ENCODE measurements around the gene ISG15. TPM values are rescaled to one million over a fixed set of nuclear protein-coding genes. Genes with fewer than 3 reads are reported as not detected.
A peak's percentile ranks its signal among the peaks of the same experiment; 100 is the strongest.

The ISG15 gene
- total RNA-seq, 1 experiment from 2014 or later = 63.1 TPM

DNA sequence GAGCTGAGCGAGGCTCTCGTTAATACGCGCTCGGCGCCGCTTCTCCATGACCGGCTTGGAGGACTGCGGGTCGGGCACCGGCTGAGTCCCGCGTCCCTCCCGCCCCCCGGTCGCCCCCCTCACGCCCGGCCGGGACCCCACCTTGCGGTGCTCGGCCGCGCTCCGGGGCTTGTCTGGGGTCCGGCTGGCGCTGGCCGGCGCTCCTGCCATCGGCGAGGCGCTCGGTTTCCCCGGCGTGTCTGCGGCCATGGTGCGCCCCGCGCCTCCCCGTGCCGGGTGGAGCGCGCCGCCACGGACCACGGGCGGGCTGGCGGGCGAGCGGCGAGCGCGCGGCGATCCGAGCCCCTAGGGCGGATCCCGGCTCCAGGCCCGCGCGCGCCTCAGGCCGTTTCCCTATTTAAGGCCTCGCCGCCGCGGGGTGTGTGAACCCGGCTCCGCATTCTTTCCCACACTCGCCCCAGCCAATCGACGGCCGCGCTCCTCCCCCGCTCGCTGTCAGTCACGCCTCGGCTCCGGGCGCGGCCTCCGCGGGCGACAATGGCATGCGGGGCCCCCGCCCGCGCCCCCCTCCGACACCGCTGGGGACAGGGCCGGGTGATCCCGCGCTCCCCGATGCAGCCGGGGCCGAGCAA, 13.5 kb upstream of the ISG15 start, which contains the start of gene HES4:
HES4 (minus strand) TSS at position 373 of the 632 bp plus-strand sequence; CDS start at position 249, 124 bp downstream.
- DNase-seq = peak; percentile 95
- Mint-ChIP-seq H3K4me3 (ENCODE audit: unreplicated experiment) (peak within 1 kb of the TSS; percentile 79), H3K4me1 (ENCODE audit: low read depth, unreplicated experiment) (peaks cover 5% of the 10 kb centered on the region), H3K27ac (ENCODE audit: unreplicated experiment) (peak within 1 kb of the TSS; percentile 96), H3K9me3 (ENCODE audit: unreplicated experiment) (no peaks in the 10 kb centered on the region), H3K36me3 (ENCODE audit: insufficient read depth, unreplicated experiment) (peaks cover 45% of the 10 kb centered on the region), H3K27me3 (ENCODE audit: insufficient read depth, unreplicated experiment) (no peaks in the 10 kb centered on the region)
- no peak for TF ChIP-seq CTCF (IDR thresholded peaks at IDR 0.05; ENCODE audit: insufficient read depth in 1 of 2, low read depth in 1 of 2, low read length in 1 of 2, severe bottlenecking in 1 of 2, unreplicated experiment in 1 of 2)
- H3K27me3 ChIP-seq (replicated peaks; ENCODE audit: control insufficient read depth, insufficient read depth, low read length) = no peaks in the 10 kb centered on the region
- no peaks in the 10 kb centered on the region for H3K36me3 ChIP-seq (ENCODE audit: control insufficient read depth, insufficient read depth, low read length)
- POLR2A ChIA-PET = interaction anchor here (0.7 to 3.0 kb wide), 2 partner anchors 18 to 20 kb away, joined by 3 to 16 read pairs; partner anchors contain the start of genes AGRN and PERM1
- CTCF ChIA-PET = no interaction called here
- no peaks in the 10 kb centered on the region for H3K9me3 ChIP-seq
- peaks cover 40% of the 10 kb centered on the region for H3K4me1 ChIP-seq
- BruUV-seq (replicated peaks) = TSS peak; percentile 61
- intact Hi-C loops (cut with micrococcal nuclease; ENCODE audit: unreplicated experiment) = loop anchor here (2.0 to 5.0 kb wide), 2 partner anchors 19 to 72 kb away; partner anchors contain the start of gene RNF223
- peak within 1 kb of the TSS; percentile 87 for H3K4me3 ChIP-seq (ENCODE audit: low read depth, low read length)

DNA sequence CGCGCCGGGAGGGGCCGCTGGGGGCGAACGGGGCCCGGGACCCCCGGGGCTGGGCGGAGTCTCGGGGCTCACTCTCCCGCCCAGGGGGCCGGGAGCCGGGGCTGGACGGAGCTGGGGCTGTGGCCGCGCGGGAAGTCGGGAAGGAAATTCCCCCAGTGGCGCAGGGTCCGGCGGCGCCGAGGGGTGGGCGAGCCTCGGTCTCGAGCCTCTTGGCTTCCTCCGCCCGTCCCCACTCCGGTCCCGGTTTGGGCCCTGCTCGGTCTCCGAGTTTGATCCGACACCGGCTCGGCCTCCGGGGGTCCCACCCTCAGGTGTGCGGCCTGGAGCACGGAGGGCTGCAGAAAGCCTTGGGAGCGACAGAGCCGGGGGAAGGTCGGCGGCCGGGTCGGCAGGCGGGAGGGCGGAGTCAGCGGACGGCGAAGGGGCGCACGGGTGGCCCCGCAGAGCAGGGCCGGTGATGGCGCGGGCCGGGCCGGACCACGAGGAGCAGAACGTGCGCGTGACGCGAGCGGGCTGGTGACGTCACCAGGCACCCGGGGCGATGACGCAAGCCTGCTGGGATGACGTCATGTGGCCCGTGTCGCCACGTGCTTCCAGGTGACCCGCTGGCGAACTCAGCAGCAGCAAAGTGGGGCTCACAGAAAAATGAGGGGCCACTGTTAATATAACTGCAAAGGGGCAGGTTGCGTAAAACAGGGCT, 12.8 kb upstream of the ISG15 start:
- Histone ChIP-seq H3K36me3 (ENCODE audit: control insufficient read depth, insufficient read depth, low read length) (no peaks in the 10 kb centered on the region), H3K4me1 (peaks cover 44% of the 10 kb centered on the region), H3K27me3 (replicated peaks; ENCODE audit: control insufficient read depth, insufficient read depth, low read length) (no peaks in the 10 kb centered on the region), H3K4me3 (ENCODE audit: low read depth, low read length) (peak overlapping the region; percentile 87), H3K9me3 (no peaks in the 10 kb centered on the region)
- Mint-ChIP-seq H3K27ac (ENCODE audit: unreplicated experiment) (peak overlapping the region; percentile 96), H3K4me1 (ENCODE audit: low read depth, unreplicated experiment) (peaks cover 11% of the 10 kb centered on the region), H3K27me3 (ENCODE audit: insufficient read depth, unreplicated experiment) (no peaks in the 10 kb centered on the region), H3K36me3 (ENCODE audit: insufficient read depth, unreplicated experiment) (peaks cover 47% of the 10 kb centered on the region), H3K4me3 (ENCODE audit: unreplicated experiment) (peak overlapping the region; percentile 79), H3K9me3 (ENCODE audit: unreplicated experiment) (no peaks in the 10 kb centered on the region)
- ChIA-PET CTCF (interaction anchor here (1.5 kb wide), 1 partner anchor 13 kb away, joined by 5 read pairs; the partner anchor contains the start of gene ISG15), POLR2A (interaction anchor here (0.7 to 3.0 kb wide), 2 partner anchors 19 kb away, joined by 3 to 16 read pairs; partner anchors contain the start of genes AGRN and PERM1)
- intact Hi-C loops (cut with micrococcal nuclease; ENCODE audit: unreplicated experiment) = loop anchor here (2.0 kb wide), 1 partner anchor 18 kb away; no protein-coding TSS in a partner anchor
- no peak for TF ChIP-seq CTCF (IDR thresholded peaks at IDR 0.05; ENCODE audit: insufficient read depth in 1 of 2, low read depth in 1 of 2, low read length in 1 of 2, severe bottlenecking in 1 of 2, unreplicated experiment in 1 of 2)
- DNase-seq = peak; percentile 91 to 94
- no TSS peak for BruUV-seq (replicated peaks)

GRCh38 chr1:1001057-1001783, 12.1 kb upstream of the ISG15 start:
- Histone ChIP-seq H3K9me3 (no peaks in the 10 kb centered on the region), H3K36me3 (ENCODE audit: control insufficient read depth, insufficient read depth, low read length) (no peaks in the 10 kb centered on the region), H3K4me3 (ENCODE audit: low read depth, low read length) (peak overlapping the region; percentile 87), H3K27me3 (replicated peaks; ENCODE audit: control insufficient read depth, insufficient read depth, low read length) (no peaks in the 10 kb centered on the region), H3K4me1 (peaks cover 46% of the 10 kb centered on the region)
- no peaks in the 10 kb centered on the region for H3K9me3 Mint-ChIP-seq (ENCODE audit: unreplicated experiment)
- H3K4me1 Mint-ChIP-seq (ENCODE audit: low read depth, unreplicated experiment) = peaks cover 14% of the 10 kb centered on the region
- peak overlapping the region; percentile 96 for H3K27ac Mint-ChIP-seq (ENCODE audit: unreplicated experiment)
- H3K4me3 Mint-ChIP-seq (ENCODE audit: unreplicated experiment) = peak overlapping the region; percentile 79
- POLR2A ChIA-PET = interaction anchor here (3.0 kb wide), 1 partner anchor 18 kb away, joined by 16 read pairs; the partner anchor contains the start of gene AGRN
- TF ChIP-seq CTCF (IDR thresholded peaks at IDR 0.05; ENCODE audit: insufficient read depth in 1 of 2, low read depth in 1 of 2, low read length in 1 of 2, severe bottlenecking in 1 of 2, unreplicated experiment in 1 of 2) = no peak
- no peaks in the 10 kb centered on the region for H3K27me3 Mint-ChIP-seq (ENCODE audit: insufficient read depth, unreplicated experiment)
- H3K36me3 Mint-ChIP-seq (ENCODE audit: insufficient read depth, unreplicated experiment) = peaks cover 45% of the 10 kb centered on the region
- no peak for DNase-seq
- CTCF ChIA-PET = interaction anchor here (1.5 to 1.8 kb wide), 2 partner anchors 13 to 17 kb away, joined by 4 to 5 read pairs; partner anchors contain the start of gene ISG15
- intact Hi-C loops (cut with micrococcal nuclease; ENCODE audit: unreplicated experiment) = loop anchor here (2.0 kb wide), 1 partner anchor 18 kb away; no protein-coding TSS in a partner anchor
- BruUV-seq (replicated peaks) = TSS peak; percentile 62
